Right renal cortex interstitium (tissue), 3 donors: Measurements from ENCODE around the gene GABARAP. TPM values are rescaled to one million over a fixed set of nuclear protein-coding genes. Genes with fewer than 3 reads are reported as not detected.
"Not testable (repeated sequence)": the region's sequence is repeated elsewhere in the genome, so short reads cannot be mapped to it uniquely, and the experiment has no call there.

ENCODE experiments used
- DNase-seq, 3 donors: peaks; one replicate each; pipeline ENCODE4 v3.0.0-alpha.2; 2013; ENCODE audit warnings: low read depth in 3 of 3, low spot score in 2 of 3
- polyA plus RNA-seq, 3 donors: library from polyadenylated mRNA; unstranded; fragments of 120-200 nt; gene quantifications; one replicate each; pipeline ENCODE4 v1.2.1, GENCODE V29; 2013; ENCODE audit not compliant: insufficient read length in 3 of 3

Gene GABARAP
- polyA plus RNA-seq, 3 donors: 466 to 495 (median 468) TPM

DNA sequence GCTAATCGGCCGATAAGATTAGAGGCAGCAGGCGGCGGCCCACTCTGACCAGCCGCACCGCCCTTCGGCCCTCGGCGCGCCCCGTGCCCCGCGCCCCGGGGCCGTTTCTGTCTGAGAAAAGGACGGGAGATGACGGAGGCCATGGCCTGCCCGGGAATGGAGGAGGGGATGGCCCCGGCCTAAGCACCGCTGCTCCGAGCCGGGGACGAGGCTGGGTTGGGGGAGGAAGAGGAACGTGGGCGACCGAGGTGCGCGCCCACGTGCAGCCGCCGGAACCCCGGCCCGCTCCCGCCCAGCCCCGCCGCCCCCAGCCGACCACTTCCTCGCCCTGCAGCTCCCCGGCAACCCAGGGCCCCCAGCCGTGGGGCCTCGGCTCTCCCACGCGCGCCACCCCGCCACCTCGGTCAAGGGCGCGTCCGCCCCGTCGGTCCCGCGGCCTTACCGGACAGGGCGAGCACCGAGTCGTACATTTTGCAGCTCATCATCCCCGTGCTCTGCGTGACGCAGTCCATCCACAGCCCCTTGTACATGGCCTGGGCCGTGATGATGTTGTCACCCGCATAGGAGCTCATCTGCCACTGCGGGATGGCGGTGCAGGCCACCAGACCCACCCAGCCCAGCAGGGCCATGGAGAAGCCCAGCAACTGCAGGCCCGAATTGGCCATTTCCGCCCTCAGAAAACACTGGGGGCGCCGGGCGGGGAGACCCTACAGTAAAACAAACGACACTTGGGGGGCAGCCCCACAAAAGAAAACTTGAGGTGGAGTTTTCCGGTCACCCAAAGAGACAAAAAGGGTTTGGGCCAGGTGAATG is 19.3 kb upstream of the GABARAP start:
- DNase-seq: no peak

GRCh38 chr17:7260651-7261378 is 18.6 kb upstream of the GABARAP start:
- no peak for DNase-seq

GRCh38 chr17:7260151-7260550 is 17.9 kb upstream of the GABARAP start:
- DNase-seq: no peak

DNA sequence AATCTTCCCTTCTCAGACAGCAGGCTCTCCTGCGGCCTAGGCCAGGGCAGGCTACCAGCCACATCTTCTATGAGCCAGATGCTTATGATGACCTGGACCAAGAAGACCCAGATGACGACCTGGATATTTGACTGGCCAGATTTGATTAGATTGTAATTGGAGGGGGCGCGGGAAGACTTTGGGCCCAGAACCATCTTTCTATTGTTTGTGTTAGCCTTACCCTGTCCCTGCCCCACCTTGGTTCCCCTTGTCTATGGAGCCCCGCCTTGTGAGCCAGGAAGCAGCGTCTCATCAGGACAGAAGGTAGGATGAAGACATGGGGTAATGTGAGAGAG is 17.3 kb upstream of the GABARAP start:
- no peak for DNase-seq

- no peak for DNase-seq
These were observed 16.7 kb upstream of the GABARAP start for GRCh38 chr17:7258731-7259554.

- DNase-seq: no peak
These were observed 14.7 kb upstream of the GABARAP start for GRCh38 chr17:7256766-7257456.

GRCh38 chr17:7254511-7254910 is 12.3 kb upstream of the GABARAP start:
- DNase-seq: no peak

DNA sequence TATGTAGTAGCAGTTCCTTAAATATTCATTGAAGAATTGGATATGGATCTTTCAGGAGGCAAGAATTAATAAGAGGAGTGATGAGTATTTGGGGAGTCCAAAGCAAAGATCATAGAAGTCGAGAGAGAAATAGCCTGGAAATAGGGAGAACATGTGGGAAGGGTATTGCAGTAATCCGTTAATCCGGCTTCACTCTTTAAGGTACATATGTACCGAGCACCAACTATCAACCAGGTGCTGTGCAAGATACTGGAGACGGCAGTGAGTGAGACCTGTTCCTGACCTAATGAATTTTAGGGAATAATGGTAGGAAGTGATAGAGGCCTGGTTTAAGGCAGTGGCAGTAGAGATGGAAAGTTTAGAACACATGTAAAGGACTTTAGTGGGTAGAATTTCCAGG is 10.8 kb upstream of the GABARAP start:
- no peak for DNase-seq

DNA sequence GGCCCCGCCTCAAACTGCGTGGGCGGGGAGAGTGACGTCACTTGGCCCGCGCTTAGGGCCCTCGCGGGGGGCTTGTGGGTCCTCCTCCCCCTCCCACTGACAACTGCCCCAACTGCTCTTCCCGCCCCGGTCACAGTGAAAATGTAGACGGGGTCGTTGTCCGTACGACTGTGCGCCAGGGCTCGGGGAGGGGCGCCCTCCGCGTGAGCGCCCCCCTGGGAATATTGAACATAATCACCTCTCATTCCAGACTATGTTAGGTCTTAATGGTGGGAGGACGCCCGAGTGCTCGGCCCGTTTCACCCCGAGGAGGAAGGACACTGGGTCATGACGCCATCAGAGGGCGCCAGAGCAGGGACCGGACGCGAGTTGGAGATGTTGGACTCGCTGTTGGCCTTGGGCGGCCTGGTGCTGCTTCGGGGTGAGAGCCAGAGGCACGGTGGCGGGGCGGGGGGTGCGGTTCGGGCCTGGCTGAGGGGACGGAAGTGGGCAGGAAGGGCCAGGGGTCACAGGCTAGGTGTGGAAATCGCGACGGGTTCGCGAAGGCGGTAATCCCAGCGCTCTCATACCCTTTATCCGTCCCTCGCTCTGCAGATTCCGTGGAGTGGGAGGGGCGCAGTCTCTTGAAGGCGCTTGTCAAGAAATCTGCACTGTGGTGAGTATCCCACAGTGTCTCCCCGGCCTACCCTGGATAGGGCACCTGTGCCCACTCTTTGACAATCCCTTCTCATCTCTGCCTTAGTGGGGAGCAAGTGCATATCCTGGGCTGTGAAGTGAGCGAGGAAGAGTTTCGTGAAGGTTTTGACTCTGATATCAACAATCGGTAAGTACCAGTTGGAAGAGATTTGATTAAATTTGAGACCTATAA is 10.2 kb upstream of the GABARAP start, which contains the start of gene ELP5:
TSS of gene ELP5 (plus strand) at position 40 of the 868 bp plus-strand sequence. CDS start at position 376, 336 bp downstream.
- peak; percentile 90 to 92 (median 91) for DNase-seq

DNA sequence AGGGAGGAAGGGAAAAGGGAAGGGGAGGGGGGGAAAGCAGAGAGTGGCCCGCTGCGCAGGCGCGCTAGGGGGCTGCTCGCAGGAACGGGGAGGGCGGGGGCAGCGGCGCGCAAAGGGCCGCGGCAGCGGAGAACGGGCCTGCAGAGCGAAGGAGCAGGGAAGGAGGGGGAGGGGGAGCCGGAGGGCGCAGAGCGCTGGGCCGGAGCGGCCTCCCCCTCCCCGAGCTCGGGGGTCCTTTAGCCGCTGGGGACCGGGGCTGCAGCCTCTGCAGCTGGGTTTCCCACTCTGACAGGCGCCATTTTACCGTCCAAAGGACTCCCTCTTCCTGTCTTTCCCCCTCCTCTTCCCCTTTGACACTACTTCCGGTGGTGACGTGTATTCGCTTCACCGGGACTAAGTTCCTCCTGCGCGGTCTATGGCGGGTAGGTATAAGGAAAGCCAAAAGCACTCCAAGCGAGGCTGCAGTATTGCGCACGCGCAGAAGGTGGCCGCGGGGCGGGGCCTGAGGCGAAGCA is 9.5 kb upstream of the GABARAP start, which contains the start of gene CTDNEP1:
TSS of gene CTDNEP1 (minus strand) at position 74 of the 515 bp plus-strand sequence. CDS start 438 bp downstream, outside the sequence.
- peak; percentile 100 for DNase-seq

GRCh38 chr17:7250695-7251627 is 8.7 kb upstream of the GABARAP start:
- no peak for DNase-seq

DNA sequence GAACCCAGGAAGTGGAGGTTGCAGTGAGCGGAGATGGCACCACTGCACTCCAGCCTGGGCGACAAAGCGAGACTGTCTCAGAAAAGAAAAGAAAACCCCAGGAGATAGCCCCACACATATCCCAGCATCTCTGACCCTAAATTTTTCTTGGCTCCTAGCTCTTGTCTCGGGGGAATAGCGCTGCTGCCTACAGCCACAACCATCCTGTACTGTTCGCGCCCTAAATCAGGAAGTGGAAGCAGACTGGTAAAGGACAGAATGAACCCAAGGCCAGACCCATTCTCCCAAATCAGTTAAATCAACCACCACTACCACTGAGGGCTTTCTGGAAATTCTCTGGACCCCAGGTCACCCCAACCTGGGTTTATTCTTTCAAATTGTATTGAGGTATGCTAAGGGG is 7.6 kb upstream of the GABARAP start:
- DNase-seq: no peak

- no peak for DNase-seq
These were observed 7.0 kb upstream of the GABARAP start for GRCh38 chr17:7249214-7249613.

DNA sequence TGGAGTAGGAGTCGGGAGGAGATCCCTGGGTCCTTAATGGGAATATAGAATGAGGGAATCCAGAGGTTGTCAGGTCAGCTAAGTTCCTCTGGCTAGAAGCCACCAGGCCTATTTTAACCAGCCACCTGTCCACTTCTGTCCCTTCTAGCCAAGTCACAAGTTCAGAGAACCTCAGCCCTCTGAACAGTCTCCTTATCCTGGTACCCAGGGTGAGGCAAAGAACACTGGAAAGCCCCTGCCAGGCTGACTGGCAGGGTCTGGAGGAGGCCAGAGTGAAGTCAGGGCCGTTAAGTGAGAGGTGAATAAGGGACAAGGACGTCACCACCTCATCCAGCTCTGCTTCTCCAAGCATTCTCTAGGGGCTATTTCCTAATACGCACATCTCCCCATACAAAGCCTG is 6.5 kb upstream of the GABARAP start:
- no peak for DNase-seq

DNA sequence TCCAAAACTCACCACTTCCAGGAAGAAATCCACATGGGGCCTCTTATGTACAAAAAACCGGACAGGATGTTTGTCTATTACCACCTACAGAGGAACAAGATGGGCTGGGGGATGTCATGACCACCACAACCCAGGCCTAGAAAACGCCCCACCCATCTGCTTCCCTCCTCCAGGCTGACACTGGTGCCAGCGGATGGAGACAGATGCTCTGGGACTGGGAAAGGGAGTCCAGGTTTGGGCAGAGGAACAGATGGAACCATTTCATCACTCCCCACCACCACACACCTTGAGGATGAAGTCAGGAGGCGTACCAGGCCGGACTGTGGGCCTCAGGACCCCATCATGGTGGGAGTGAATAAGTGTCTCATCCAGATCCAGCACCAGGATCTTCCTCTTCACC is 4.5 kb upstream of the GABARAP start:
- DNase-seq: no peak

DNA sequence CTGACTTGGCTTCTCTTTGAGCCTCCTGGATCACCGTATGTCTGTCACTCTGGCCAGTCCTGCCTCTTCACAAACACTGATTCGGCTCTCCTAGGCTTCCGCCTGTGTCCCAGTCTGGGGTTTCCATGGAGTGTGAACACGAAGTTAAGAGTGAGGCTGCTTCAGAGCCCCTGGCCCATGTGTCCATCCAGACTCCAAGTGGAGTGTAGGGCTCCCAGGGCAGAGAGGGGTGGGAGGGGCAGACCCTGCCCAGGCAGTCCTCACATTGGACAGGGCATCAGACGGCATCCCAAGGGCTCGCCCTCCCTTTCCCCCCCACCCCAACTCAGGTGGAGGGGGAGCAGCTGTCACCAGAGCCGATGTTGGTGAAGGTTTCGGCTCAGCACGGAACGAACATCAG is 1.6 kb upstream of the GABARAP start:
- DNase-seq: not testable (repeated sequence)

- DNase-seq: no peak
These were observed 1.1 kb upstream of the GABARAP start for GRCh38 chr17:7243453-7243729.

DNA sequence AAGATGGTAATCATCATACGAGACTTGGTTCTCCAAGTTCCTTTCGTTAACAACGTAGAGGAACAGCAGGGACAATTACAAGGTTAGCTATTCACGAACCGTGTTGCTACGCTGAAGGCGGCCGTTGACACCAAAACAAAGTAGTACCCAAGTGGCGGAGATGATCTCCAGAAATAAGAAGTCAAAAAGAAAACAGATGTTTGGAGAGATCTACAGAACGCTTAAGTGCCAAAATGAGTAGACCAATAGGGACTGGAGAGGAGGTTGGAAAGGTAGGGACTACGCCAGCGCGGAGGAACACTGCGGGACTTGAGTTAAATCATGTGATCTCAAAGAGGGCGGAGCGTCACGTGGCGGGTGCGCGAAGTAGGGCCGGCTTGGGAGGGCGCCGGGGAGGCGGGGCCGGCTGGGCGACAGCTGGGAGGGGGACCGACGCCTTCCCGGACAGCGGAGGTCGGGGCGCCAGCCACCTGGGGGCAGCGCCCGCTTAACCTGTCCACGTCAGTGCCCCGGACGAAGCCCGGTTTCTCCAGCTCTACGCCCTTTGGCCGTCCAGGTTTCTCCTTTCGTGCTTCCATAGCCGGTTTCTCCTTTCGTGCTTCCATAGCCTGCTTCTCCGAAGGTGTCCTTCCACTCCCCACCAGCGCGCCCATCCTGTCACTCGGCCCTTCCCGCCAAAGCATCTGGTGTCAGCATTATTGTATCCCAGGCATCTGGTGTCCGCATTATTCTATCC is 636 bp upstream of the GABARAP start:
- peak; percentile 96 to 100 (median 98) for DNase-seq
